Ecto neural progenitor cell (in vitro differentiated cells): ENCODE measurements around the gene GPR132.
"Not testable (repeated sequence)": the region's sequence is repeated elsewhere in the genome, so short reads cannot be mapped to it uniquely, and the experiment has no call there.

ENCODE experiments used
- DNase-seq: peaks from one replicate; pipeline ENCODE4 v3.0.0-alpha.2; 2018; ENCODE audit warnings: low spot score

GPR132 gene

GRCh38 chr14:105041841-105042765 is 23.1 kb downstream of the GPR132 start:
- no peak for DNase-seq

GRCh38 chr14:105039458-105040205 is 25.6 kb downstream of the GPR132 start:
- DNase-seq = no peak

- DNase-seq = not testable (repeated sequence)
Observed at GRCh38 chr14:105035616-105036015, 29.6 kb downstream of the GPR132 start.

- DNase-seq = no peak
Observed at GRCh38 chr14:105034315-105035039, 30.8 kb downstream of the GPR132 start.

GRCh38 chr14:105033412-105033900 is 31.8 kb downstream of the GPR132 start:
- DNase-seq = not testable (repeated sequence)

GRCh38 chr14:105032451-105032901 is 32.8 kb downstream of the GPR132 start:
- DNase-seq = not testable (repeated sequence)

GRCh38 chr14:105030836-105031396 is 34.3 kb downstream of the GPR132 start:
- no peak for DNase-seq

GRCh38 chr14:105030194-105030593 is 35.0 kb downstream of the GPR132 start:
- DNase-seq = no peak

GRCh38 chr14:105029402-105029801 is 35.8 kb downstream of the GPR132 start:
- DNase-seq = no peak

- DNase-seq = no peak
Observed at GRCh38 chr14:105028251-105028927, 36.8 kb downstream of the GPR132 start.

GRCh38 chr14:105027718-105028117 is 37.5 kb downstream of the GPR132 start:
- not testable (repeated sequence) for DNase-seq

GRCh38 chr14:105026802-105027563 is 38.2 kb downstream of the GPR132 start:
- DNase-seq = no peak

- DNase-seq = no peak
Observed at GRCh38 chr14:105026033-105026785, 39.0 kb downstream of the GPR132 start.

GRCh38 chr14:105025429-105025828 is 39.8 kb downstream of the GPR132 start:
- no peak for DNase-seq

GRCh38 chr14:105023791-105024480 is 41.3 kb downstream of the GPR132 start:
- no peak for DNase-seq

- no peak for DNase-seq
Observed at GRCh38 chr14:105023144-105023543, 42.1 kb downstream of the GPR132 start.

- no peak for DNase-seq
Observed at GRCh38 chr14:105022276-105022670, 43.0 kb downstream of the GPR132 start.

- DNase-seq = peak; percentile 74
Observed at GRCh38 chr14:105021656-105022275, 43.5 kb downstream of the GPR132 start.
